Fibroblast of lung (primary cell): ENCODE data around the gene RAD51AP1. TPM values are rescaled to one million over a fixed set of nuclear protein-coding genes. Genes with fewer than 3 reads are reported as not detected.

ENCODE experiments used
- DNase-seq, 2 donors: peaks; one replicate each; pipeline versions ENCODE4 v3.0.0 to v3.0.0-alpha.2; 2010; ENCODE audit warnings: low read depth in 2 of 2
- H2AFZ ChIP-seq: 2 replicates; pipeline ENCODE4 v1.5.1; 2012; ENCODE audit warnings: low read length, control low read depth, inconsistent platforms
- H3K27ac ChIP-seq: 2 replicates; pipeline ENCODE4 v1.5.1; 2011; ENCODE audit warnings: low read length, control low read depth; ENCODE audit not compliant: insufficient read depth
- H3K27me3 ChIP-seq: 2 replicates; pipeline ENCODE4 v1.5.1; 2011; ENCODE audit warnings: mild to moderate bottlenecking, low read length; ENCODE audit not compliant: control insufficient read depth, insufficient read depth
- H3K36me3 ChIP-seq: 2 replicates; pipeline ENCODE4 v1.5.1; 2011; ENCODE audit warnings: low read length; ENCODE audit not compliant: control insufficient read depth, insufficient read depth
- H3K4me1 ChIP-seq: 2 replicates; pipeline ENCODE4 v1.5.1; 2011; ENCODE audit warnings: low read length; ENCODE audit not compliant: control insufficient read depth, insufficient read depth; ENCODE audit errors: extremely low read depth
- H3K4me2 ChIP-seq: 2 replicates; pipeline ENCODE4 v1.5.1; 2011; ENCODE audit warnings: low read length, control low read depth; ENCODE audit not compliant: insufficient read depth; ENCODE audit errors: extremely low read depth
- H3K4me3 ChIP-seq, 4 experiments: fragments of 200-600 bp in 1 of 4; sonication (generic) in 1 of 4; replicated peaks in 1 of 4; 2 replicates each; pipeline ENCODE4 v1.5.1; 2011 to 2016; ENCODE audit warnings: low read length in 4 of 4, low read depth in 3 of 4, mild to moderate bottlenecking in 3 of 4, control low read depth in 2 of 4, inconsistent platforms in 1 of 4, mixed read lengths in 1 of 4; ENCODE audit not compliant: insufficient read depth in 1 of 4; ENCODE audit errors: control extremely low read depth in 1 of 4
- H3K79me2 ChIP-seq: 2 replicates; pipeline ENCODE4 v1.5.1; 2012; ENCODE audit warnings: mild to moderate bottlenecking, low read length, inconsistent platforms; ENCODE audit not compliant: control insufficient read depth, insufficient read depth
- H3K9ac ChIP-seq: 2 replicates; pipeline ENCODE4 v1.5.1; 2011; ENCODE audit warnings: mild to moderate bottlenecking, low read length, control low read depth; ENCODE audit not compliant: insufficient read depth
- H3K9me3 ChIP-seq: 2 replicates; pipeline ENCODE4 v1.5.1; 2012; ENCODE audit warnings: low read depth, low read length; ENCODE audit not compliant: control insufficient read depth, insufficient read depth
- H4K20me1 ChIP-seq: 2 replicates; pipeline ENCODE4 v1.5.1; 2011; ENCODE audit warnings: low read length; ENCODE audit not compliant: control insufficient read depth, insufficient read depth; ENCODE audit errors: extremely low read depth
- CTCF ChIP-seq, 2 donors: IDR thresholded peaks in 1 of 2; conservative IDR thresholded peaks in 1 of 2; 1 replicate in 1 of 2; 2 replicates in 1 of 2; pipeline ENCODE4 v1.5.1; 2011 to 2012; ENCODE audit warnings: low read length in 2 of 2, control low read depth in 1 of 2, inconsistent platforms in 1 of 2, low read depth in 1 of 2, mild to moderate bottlenecking in 1 of 2
- EZH2 ChIP-seq: IDR thresholded peaks from 2 replicates; pipeline ENCODE4 v1.5.1; 2012; ENCODE audit warnings: low read length, control low read depth, mild to moderate bottlenecking; ENCODE audit errors: missing control alignments
- polyA plus RNA-seq, 2 donors: library from polyadenylated mRNA; depleted of rRNA in 1 of 2; stranded (reverse) in 1 of 2; unstranded in 1 of 2; fragments of >200 nt; gene quantifications; 2 replicates each; pipeline ENCODE4 v1.2.1, GENCODE V29; 2011 to 2012; ENCODE audit warnings: missing spikeins in 1 of 2
- total RNA-seq: library from RNA; depleted of rRNA; stranded (reverse); fragments of >200 nt; gene quantifications from 2 replicates; pipeline ENCODE4 v1.2.1, GENCODE V29; 2014

RAD51AP1 gene
- total and polyA plus RNA-seq, 2 donors (not counting 1 experiment from before 2014, with no cell fraction given), result 4.1 to 11.0 TPM

- no peaks in the 10 kb centered on the region for H3K36me3 ChIP-seq
- H3K4me1 ChIP-seq, result no peaks in the 10 kb centered on the region
- no peak overlapping the region for H3K4me2 ChIP-seq
- H4K20me1 ChIP-seq, result no peaks in the 10 kb centered on the region
- H3K27ac ChIP-seq, result no peak overlapping the region
- H3K4me3 ChIP-seq, result no peak overlapping the region
- DNase-seq, result no peak
- TF ChIP-seq CTCF (conservative IDR thresholded peaks at IDR 0.05 in 1 of 2, IDR thresholded peaks at IDR 0.05 in 1 of 2; ENCODE audit: low read depth in 1 of 2, low read length in 2 of 2), result no peak
- no peak for TF ChIP-seq EZH2
- peaks cover 3% of the 10 kb centered on the region for H3K27me3 ChIP-seq
- H2AFZ ChIP-seq, result no peak overlapping the region
- H3K9ac ChIP-seq, result no peak overlapping the region
- H3K79me2 ChIP-seq, result no peaks in the 10 kb centered on the region
- H3K9me3 ChIP-seq, result no peaks in the 10 kb centered on the region
Observed at GRCh38 chr12:4588916-4589315, 50.2 kb downstream of the RAD51AP1 start.

GRCh38 chr12:4589941-4590340 lies 51.3 kb downstream of the RAD51AP1 start:
- peaks cover 3% of the 10 kb centered on the region for H3K27me3 ChIP-seq
- H2AFZ ChIP-seq, result no peak overlapping the region
- no peaks in the 10 kb centered on the region for H4K20me1 ChIP-seq
- no peaks in the 10 kb centered on the region for H3K36me3 ChIP-seq
- H3K9ac ChIP-seq, result no peak overlapping the region
- H3K4me2 ChIP-seq, result no peak overlapping the region
- no peaks in the 10 kb centered on the region for H3K79me2 ChIP-seq
- no peaks in the 10 kb centered on the region for H3K9me3 ChIP-seq
- TF ChIP-seq CTCF (conservative IDR thresholded peaks at IDR 0.05 in 1 of 2, IDR thresholded peaks at IDR 0.05 in 1 of 2; ENCODE audit: low read depth in 1 of 2, low read length in 2 of 2) (no peak), EZH2 (no peak)
- no peak for DNase-seq
- H3K4me1 ChIP-seq, result no peaks in the 10 kb centered on the region
- no peak overlapping the region for H3K27ac ChIP-seq
- H3K4me3 ChIP-seq, result no peak overlapping the region

- Histone ChIP-seq H3K4me3 (no peak overlapping the region), H3K27me3 (peaks cover 3% of the 10 kb centered on the region), H3K79me2 (no peaks in the 10 kb centered on the region), H3K9ac (no peak overlapping the region), H2AFZ (no peak overlapping the region), H3K27ac (no peak overlapping the region), H3K36me3 (no peaks in the 10 kb centered on the region), H3K9me3 (no peaks in the 10 kb centered on the region), H3K4me1 (no peaks in the 10 kb centered on the region), H4K20me1 (no peaks in the 10 kb centered on the region), H3K4me2 (no peak overlapping the region)
- no peak for DNase-seq
- TF ChIP-seq CTCF (conservative IDR thresholded peaks at IDR 0.05 in 1 of 2, IDR thresholded peaks at IDR 0.05 in 1 of 2; ENCODE audit: low read depth in 1 of 2, low read length in 2 of 2) (no peak), EZH2 (no peak)
Observed at GRCh38 chr12:4591180-4591687, 52.5 kb downstream of the RAD51AP1 start.
